Neuron (in vitro differentiated cells): Measurements from ENCODE around the gene HNRNPUL1.

Experiments
- H2AFZ ChIP-seq: one replicate; pipeline ENCODE4 v1.6.1; 2013; ENCODE audit warnings: low read depth, mild to moderate bottlenecking, inconsistent platforms, low read length, moderate library complexity
- H3K27me3 ChIP-seq: one replicate; pipeline ENCODE4 v1.6.1; 2013; ENCODE audit warnings: low read length; ENCODE audit not compliant: insufficient read depth
- H3K36me3 ChIP-seq: one replicate; pipeline ENCODE4 v1.6.1; 2013; ENCODE audit warnings: low read length; ENCODE audit not compliant: insufficient read depth
- H3K4me1 ChIP-seq: one replicate; pipeline ENCODE4 v1.6.1; 2013; ENCODE audit warnings: low read length; ENCODE audit not compliant: insufficient read depth
- H3K4me3 ChIP-seq: 2 replicates; pipeline ENCODE4 v1.5.1; 2013; ENCODE audit warnings: mild to moderate bottlenecking, low read length, moderate library complexity
- H3K9me3 ChIP-seq: one replicate; pipeline ENCODE4 v1.6.1; 2013; ENCODE audit warnings: low read length

The HNRNPUL1 gene

DNA sequence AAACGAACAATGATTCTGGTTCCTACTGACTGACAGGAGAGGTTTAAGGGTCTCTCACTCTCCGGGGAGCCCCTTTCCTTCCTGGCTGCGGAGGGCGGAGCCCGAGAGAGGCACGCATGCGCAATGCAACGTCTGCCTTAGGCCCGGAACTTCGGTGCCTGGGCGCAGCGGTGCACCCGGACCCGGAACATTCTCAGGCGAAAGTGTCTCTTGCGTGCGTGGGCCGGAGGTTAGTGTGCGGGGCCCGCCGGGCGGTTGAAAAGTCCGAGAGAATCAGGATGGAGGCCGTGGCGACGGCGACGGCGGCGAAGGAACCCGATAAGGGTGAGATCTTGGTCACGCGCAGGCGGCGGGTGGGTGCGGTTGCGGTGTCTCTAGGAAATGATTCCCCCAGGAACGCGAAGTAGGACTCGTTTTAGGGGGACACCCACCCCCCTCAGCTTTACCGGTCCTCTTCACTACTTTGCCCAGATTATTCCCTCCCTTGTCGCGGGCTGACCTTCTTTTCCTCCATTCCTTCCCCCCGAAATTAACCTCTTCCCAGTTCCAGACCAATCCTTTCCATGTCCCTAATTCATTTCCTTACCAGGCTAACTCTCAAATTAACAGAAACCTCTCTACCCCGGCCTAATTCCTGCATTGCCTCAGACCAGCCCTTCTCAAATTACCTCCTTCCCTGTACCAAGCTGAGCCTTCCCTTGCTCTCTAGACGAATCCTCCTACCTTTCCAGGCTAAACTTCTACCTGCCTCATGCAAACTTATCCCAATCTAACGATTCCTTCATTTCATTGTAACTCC is 46.1 kb downstream of the HNRNPUL1 start, which contains the start of gene CCDC97:
TSS of gene CCDC97 (plus strand) at position 140 of the 799 bp plus-strand sequence. CDS start at position 279, 139 bp downstream.
- Histone ChIP-seq H3K4me1 (peaks cover 9% of the 10 kb centered on the region), H3K9me3 (no peaks in the 10 kb centered on the region), H2AFZ (peak within 1 kb of the TSS; percentile 73), H3K27me3 (no peaks in the 10 kb centered on the region), H3K36me3 (peaks cover 28% of the 10 kb centered on the region), H3K4me3 (peak within 1 kb of the TSS; percentile 65)

DNA sequence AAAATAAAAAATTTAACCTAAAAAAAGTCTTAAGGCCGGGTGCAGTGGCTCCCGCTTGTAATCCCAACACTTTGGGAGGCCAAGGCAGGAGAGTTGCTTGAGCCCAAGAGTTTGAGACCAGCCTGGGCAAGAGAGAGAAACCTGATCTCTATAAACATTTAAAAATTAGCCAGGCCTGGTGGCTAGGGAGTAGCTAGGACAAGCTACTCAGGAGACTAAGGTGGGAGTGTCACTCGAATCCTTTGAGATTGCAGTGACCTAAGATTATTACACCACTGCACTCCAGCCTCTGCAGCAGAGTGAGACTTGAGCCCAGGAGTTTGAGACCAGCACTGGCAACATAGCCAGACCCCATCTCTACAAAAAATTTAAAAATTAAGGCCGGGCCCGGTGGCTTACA is 46.9 kb downstream of the HNRNPUL1 start:
- peaks cover 9% of the 10 kb centered on the region for H3K4me1 ChIP-seq
- H3K4me3 ChIP-seq: peak overlapping the region; percentile 65
- H3K9me3 ChIP-seq: no peaks in the 10 kb centered on the region
- H3K27me3 ChIP-seq: no peaks in the 10 kb centered on the region
- H2AFZ ChIP-seq: peak overlapping the region; percentile 73
- peaks cover 26% of the 10 kb centered on the region for H3K36me3 ChIP-seq

DNA sequence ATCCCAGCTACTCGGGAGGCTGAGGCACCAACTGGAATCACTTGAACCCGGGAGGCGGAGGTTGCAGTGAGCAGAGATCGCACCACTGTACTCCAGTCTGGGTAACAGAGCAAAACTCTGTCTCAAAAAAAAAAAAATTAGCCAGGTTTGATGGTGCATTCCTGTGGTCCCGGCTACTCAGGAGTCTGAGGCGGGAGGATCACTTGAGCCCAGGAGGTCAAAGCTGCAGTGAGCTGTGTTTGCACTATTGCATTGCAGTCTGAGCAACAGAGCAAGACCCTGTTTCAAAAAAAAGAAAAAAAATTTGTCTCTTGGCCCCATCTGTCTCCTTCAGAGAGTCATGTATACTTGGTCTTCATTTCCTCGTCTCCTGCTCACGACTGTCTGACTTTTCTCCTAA is 47.4 kb downstream of the HNRNPUL1 start:
- H3K9me3 ChIP-seq: peaks cover 4% of the 10 kb centered on the region
- no peak overlapping the region for H3K4me3 ChIP-seq
- H2AFZ ChIP-seq: no peak overlapping the region
- H3K27me3 ChIP-seq: no peaks in the 10 kb centered on the region
- H3K4me1 ChIP-seq: peaks cover 9% of the 10 kb centered on the region
- H3K36me3 ChIP-seq: peaks cover 26% of the 10 kb centered on the region

DNA sequence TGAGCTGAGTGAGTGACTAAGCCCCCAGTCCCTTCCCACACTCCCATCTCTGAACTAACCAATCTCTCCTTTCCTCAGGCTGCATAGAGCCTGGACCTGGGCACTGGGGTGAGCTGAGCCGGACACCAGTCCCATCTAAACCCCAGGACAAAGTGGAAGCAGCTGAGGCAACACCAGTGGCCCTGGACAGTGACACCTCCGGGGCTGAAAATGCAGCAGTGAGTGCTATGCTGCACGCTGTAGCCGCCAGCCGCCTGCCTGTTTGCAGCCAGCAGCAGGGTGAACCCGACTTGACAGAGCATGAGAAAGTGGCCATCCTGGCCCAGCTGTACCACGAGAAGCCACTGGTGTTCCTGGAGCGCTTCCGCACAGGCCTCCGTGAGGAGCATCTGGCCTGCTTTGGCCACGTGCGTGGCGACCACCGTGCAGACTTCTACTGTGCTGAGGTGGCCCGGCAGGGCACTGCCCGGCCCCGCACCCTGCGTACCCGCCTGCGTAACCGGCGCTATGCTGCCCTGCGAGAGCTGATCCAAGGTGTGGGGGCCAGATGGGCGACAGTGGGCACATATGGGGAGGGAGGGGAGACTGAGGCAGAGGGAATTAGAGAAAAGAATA is 52.2 kb downstream of the HNRNPUL1 start:
- Histone ChIP-seq H2AFZ (no peak overlapping the region), H3K27me3 (no peaks in the 10 kb centered on the region), H3K9me3 (peaks cover 8% of the 10 kb centered on the region), H3K4me1 (peaks cover 4% of the 10 kb centered on the region), H3K36me3 (peaks cover 53% of the 10 kb centered on the region), H3K4me3 (no peak overlapping the region)

DNA sequence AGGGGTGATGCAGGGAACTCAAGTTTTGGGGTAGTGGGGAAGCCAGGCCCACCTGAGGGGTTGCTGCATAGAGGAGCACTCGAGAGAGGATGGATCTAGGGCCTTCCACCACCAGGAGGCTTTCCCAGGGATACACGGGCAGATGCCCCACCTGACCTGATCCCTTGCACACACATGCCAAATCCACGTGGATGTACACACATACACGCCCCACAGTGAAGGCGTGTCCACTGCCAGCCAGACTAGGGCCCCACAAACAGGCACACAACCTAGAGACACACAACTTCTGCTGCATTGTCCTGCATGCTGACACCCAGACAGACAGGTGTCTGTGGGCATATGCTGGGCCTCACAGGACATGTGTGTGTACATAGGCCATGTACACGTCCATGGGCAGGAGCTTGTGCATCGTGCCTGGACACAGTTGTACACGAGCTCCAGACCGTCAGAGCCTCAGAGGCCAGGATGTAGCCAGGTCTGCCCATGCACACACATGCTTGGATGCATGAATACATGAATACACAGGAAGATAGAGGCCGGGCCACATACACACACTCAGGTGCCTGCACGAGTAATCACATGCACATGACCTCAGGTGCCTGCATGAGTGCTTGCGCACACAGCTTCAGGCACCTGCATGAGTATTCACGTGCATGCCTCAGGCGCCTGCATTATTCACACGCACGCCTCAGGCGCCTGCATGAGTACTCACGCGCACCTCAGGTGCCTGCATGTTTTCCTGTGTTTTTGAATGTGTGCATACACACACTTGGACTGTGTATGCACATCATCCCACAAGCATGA is 54.7 kb downstream of the HNRNPUL1 start:
- H3K36me3 ChIP-seq: peaks cover 46% of the 10 kb centered on the region
- no peak overlapping the region for H3K4me3 ChIP-seq
- no peaks in the 10 kb centered on the region for H3K27me3 ChIP-seq
- H3K9me3 ChIP-seq: peaks cover 8% of the 10 kb centered on the region
- H2AFZ ChIP-seq: no peak overlapping the region
- peaks cover 16% of the 10 kb centered on the region for H3K4me1 ChIP-seq

DNA sequence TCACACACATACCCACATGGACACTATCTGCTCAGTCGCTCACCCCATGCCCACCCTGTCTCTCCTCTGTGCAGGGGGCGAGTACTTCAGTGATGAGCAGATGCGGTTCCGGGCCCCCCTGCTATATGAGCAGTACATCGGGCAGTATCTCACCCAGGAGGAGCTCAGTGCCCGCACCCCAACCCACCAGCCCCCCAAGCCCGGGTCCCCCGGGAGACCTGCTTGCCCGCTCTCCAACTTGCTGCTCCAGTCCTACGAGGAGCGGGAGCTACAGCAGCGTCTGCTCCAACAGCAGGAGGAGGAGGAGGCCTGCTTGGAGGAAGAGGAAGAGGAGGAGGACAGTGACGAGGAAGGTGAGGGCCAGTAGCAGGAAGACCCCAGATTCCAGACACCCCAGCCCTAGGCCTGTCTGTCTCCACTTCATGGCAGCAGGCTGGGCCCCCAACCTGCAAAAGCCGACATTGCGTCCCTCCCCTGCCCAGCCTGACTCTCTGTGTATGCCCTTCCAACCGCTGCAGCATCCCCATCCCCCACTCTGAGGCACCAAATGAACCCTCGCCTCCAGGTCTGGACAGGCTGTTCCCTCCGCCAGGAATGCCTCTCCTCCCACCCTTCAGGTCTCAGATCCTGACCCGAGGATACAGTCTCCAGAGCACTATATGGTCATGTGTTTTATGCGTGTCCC is 55.5 kb downstream of the HNRNPUL1 start:
- Histone ChIP-seq H3K4me3 (no peak overlapping the region), H3K27me3 (no peaks in the 10 kb centered on the region), H3K4me1 (peaks cover 24% of the 10 kb centered on the region), H2AFZ (no peak overlapping the region), H3K36me3 (peaks cover 46% of the 10 kb centered on the region), H3K9me3 (peaks cover 8% of the 10 kb centered on the region)

DNA sequence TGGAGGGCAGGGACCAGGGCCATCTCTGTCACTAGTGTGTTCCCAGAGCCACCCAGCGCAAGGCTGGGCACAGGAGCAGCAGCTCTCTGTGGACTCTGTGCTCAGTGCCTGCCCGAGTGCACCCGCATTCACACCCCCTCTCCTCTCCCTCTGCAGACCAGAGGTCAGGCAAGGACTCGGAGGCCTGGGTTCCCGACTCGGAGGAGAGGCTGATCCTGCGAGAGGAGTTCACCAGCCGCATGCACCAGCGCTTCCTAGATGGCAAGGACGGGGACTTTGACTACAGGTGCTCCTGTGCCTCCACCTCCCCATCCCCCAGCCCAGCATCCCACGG is 56.0 kb downstream of the HNRNPUL1 start:
- Histone ChIP-seq H3K9me3 (peaks cover 8% of the 10 kb centered on the region), H3K4me3 (no peak overlapping the region), H3K27me3 (no peaks in the 10 kb centered on the region), H3K36me3 (peaks cover 46% of the 10 kb centered on the region), H2AFZ (no peak overlapping the region), H3K4me1 (peaks cover 29% of the 10 kb centered on the region)

DNA sequence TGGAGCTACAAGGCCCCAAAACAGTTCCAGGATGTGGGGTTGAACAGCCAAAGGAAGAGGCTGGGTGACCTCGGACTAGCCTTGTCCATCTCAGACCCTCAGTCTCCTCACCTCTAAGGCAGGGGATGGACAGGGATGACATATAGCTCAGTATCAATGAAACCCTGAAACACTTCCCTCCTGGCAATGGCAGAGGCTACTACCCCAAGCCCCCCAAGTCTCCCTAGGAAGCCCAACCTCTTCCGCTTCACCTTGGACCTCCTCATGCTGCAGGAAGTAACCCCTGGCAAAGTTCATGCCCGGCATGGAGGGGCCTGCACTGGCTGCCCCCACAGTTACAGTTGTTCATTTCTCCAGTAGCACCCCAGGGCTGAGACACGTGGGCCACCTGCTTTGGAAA is 56.4 kb downstream of the HNRNPUL1 start:
- peaks cover 45% of the 10 kb centered on the region for H3K36me3 ChIP-seq
- H3K4me1 ChIP-seq: peaks cover 33% of the 10 kb centered on the region

DNA sequence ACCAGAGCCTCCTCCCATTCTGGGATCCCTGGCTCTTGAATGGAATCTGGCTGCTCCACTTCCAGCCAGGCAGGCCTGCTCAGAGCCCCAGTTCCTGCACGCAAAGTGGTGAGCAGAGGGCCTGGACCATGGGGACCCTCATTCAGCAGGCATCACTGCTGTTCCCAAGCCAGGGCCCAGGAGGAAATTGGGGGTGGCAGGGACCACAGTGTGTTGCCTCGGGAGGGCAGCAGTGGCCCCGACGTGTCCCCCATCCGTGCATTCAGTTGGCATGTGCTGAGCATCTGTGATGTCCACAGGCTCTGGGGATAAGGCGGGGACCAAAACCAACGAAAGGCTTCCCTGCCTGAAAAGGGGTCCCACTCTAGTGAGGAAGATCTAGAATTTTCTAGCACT is 57.0 kb downstream of the HNRNPUL1 start:
- Histone ChIP-seq H3K4me1 (peaks cover 37% of the 10 kb centered on the region), H3K36me3 (peaks cover 38% of the 10 kb centered on the region), H3K4me3 (no peak overlapping the region), H2AFZ (no peak overlapping the region), H3K9me3 (peaks cover 7% of the 10 kb centered on the region), H3K27me3 (no peaks in the 10 kb centered on the region)

More for the DNA sequence above, 56.4 kb downstream of the HNRNPUL1 start:
- H3K27me3 ChIP-seq: no peaks in the 10 kb centered on the region
- peaks cover 8% of the 10 kb centered on the region for H3K9me3 ChIP-seq
- no peak overlapping the region for H2AFZ ChIP-seq
- no peak overlapping the region for H3K4me3 ChIP-seq

DNA sequence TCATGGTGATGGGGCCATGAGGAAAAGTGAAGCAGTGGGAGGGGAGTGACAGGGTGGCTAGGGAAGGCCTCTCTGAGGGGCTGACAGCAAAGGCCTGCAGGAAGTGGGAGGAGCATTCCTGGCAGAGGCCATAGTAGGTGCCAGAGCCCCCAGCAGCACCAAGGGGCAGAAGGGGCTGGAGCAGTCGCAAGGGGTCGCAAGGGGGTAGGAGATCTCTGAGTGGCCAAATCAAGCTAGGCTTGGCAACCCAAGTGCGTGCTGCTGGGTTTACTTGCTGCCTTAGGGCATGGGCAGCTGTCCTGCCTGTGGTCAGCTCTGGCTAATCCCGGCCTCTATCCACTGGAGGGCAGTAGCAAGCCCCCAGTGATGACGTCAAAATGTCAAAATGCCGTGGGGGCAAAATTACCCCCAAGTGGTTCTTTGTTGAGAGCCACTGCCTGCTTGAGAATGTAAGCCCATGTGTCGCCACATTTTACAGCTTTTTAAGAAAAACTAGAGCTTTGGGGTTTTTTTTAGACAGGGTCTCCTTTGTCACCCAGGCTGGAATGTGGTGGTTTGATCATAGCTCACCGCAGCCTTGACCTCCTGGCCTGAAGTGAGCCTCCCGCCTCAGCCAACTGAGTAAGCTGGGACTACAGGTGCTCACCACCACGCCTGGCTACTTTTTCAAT is 57.6 kb downstream of the HNRNPUL1 start:
- Histone ChIP-seq H3K4me1 (peaks cover 37% of the 10 kb centered on the region), H3K27me3 (no peaks in the 10 kb centered on the region), H2AFZ (no peak overlapping the region), H3K9me3 (peaks cover 2% of the 10 kb centered on the region), H3K36me3 (peaks cover 33% of the 10 kb centered on the region), H3K4me3 (no peak overlapping the region)

DNA sequence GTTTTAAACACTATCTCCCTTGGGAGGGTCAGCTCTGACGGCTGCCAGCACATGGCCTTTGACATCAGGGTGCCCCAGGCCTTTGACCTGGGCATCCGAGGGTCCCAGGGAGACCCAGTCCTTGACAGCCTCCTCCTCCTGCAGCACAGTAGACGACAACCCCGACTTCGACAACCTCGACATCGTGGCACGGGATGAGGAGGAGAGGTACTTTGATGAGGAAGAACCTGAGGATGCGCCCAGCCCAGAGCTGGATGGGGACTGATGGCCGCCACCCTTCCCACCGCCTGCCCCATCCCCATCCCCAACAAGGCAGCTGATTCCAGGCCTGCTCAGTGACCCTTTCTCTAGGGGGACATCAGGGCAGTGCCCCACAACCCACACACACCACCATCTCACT is 58.3 kb downstream of the HNRNPUL1 start:
- Histone ChIP-seq H3K4me1 (peaks cover 37% of the 10 kb centered on the region), H3K9me3 (no peaks in the 10 kb centered on the region), H3K4me3 (no peak overlapping the region), H3K27me3 (no peaks in the 10 kb centered on the region), H3K36me3 (peaks cover 27% of the 10 kb centered on the region), H2AFZ (no peak overlapping the region)

DNA sequence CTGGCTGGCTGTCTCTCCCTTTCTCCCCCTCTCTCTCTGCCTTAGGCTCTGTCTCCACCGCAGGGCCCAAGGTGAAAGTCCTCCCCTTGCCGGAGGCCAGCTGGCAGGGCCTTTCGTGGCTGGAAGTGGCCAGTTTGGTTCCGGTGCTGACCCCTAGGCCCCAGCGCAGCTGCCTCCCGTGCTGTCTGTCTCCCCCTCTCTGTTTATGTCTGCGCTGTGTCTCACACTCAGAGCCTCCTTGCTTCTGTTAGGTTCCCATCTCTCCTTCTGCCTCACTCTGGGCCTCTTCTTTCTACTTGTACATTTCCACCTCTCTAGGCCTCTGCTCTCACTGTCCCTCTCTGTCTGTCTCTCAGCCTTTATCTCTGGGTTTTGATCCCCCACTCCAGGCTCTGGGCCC is 58.9 kb downstream of the HNRNPUL1 start:
- Histone ChIP-seq H3K4me1 (peaks cover 37% of the 10 kb centered on the region), H3K4me3 (no peak overlapping the region), H3K9me3 (no peaks in the 10 kb centered on the region), H2AFZ (no peak overlapping the region), H3K27me3 (no peaks in the 10 kb centered on the region), H3K36me3 (peaks cover 27% of the 10 kb centered on the region)
